GM23338 (cell line): ENCODE data around the gene ARL6. TPM values are rescaled to one million over a fixed set of nuclear protein-coding genes. Genes with fewer than 3 reads are reported as not detected.

Source experiments
- ATAC-seq: fragments of 200-7000 bp; cut with Tn5 transposase; 3 replicates; pipeline ENCODE4 v1.9.1; 2020
- DNase-seq: peaks from one replicate; pipeline ENCODE4 v3.0.0-alpha.2; 2015; ENCODE audit warnings: low spot score
- H2AFZ ChIP-seq: fragments of 200-600 bp; sonication (generic); 2 replicates; pipeline ENCODE4 v1.8.0; 2016; ENCODE audit warnings: antibody characterized with exemption, mild to moderate bottlenecking, moderate library complexity
- H3F3A ChIP-seq: fragments of 200-600 bp; sonication (generic); replicated peaks from 2 replicates; pipeline ENCODE4 v1.8.0; 2017; ENCODE audit warnings: antibody characterized with exemption, mixed run types, low read depth
- H3K27ac ChIP-seq: fragments of 200-600 bp; sonication (generic); 2 replicates; pipeline ENCODE4 v1.6.1; 2016; ENCODE audit warnings: low read depth
- H3K27me3 ChIP-seq: fragments of 200-600 bp; sonication (generic); 2 replicates; pipeline ENCODE4 v1.8.0; 2016; ENCODE audit warnings: mild to moderate bottlenecking, mixed run types, moderate library complexity; ENCODE audit not compliant: insufficient read depth
- H3K36me3 ChIP-seq: fragments of 200-600 bp; sonication (generic); 2 replicates; pipeline ENCODE4 v1.8.0; 2016; ENCODE audit warnings: mild to moderate bottlenecking; ENCODE audit not compliant: insufficient read depth
- H3K4me1 ChIP-seq: fragments of 200-600 bp; sonication (generic); 2 replicates; pipeline ENCODE4 v1.8.0; 2016; ENCODE audit warnings: mild to moderate bottlenecking, moderate library complexity; ENCODE audit not compliant: insufficient read depth
- H3K4me2 ChIP-seq: fragments of 200-600 bp; sonication (generic); 2 replicates; pipeline ENCODE4 v1.7.1; 2017; ENCODE audit warnings: mixed run types
- H3K4me3 ChIP-seq: fragments of 200-600 bp; sonication (generic); 2 replicates; pipeline ENCODE4 v1.6.1; 2016; ENCODE audit warnings: mixed run types
- H3K79me2 ChIP-seq: fragments of 200-600 bp; sonication (generic); replicated peaks from 2 replicates; pipeline ENCODE4 v1.8.0; 2017; ENCODE audit warnings: mild to moderate bottlenecking; ENCODE audit not compliant: insufficient read depth
- H3K9me2 ChIP-seq: fragments of 200-600 bp; sonication (generic); 2 replicates; pipeline ENCODE4 v1.8.0; 2017; ENCODE audit not compliant: insufficient read depth
- H4K20me1 ChIP-seq: fragments of 200-600 bp; sonication (generic); replicated peaks from 2 replicates; pipeline ENCODE4 v1.8.0; 2017; ENCODE audit warnings: mild to moderate bottlenecking; ENCODE audit not compliant: insufficient read depth
- H3K27ac Mint-ChIP-seq: 2 replicates; pipeline ENCODE4 v1.8.0; 2020; ENCODE audit warnings: inconsistent platforms, mild to moderate bottlenecking, moderate library complexity, mixed read lengths
- H3K27me3 Mint-ChIP-seq: 3 replicates; pipeline ENCODE4 v1.8.0; 2022; ENCODE audit warnings: low read depth, mild to moderate bottlenecking, moderate library complexity, mixed read lengths, inconsistent platforms; ENCODE audit not compliant: insufficient read depth, poor library complexity
- H3K36me3 Mint-ChIP-seq: 3 replicates; pipeline ENCODE4 v1.8.0; 2021; ENCODE audit warnings: low read depth, mild to moderate bottlenecking, inconsistent platforms, moderate library complexity, mixed read lengths
- H3K4me1 Mint-ChIP-seq: 3 replicates; pipeline ENCODE4 v1.8.0; 2020; ENCODE audit warnings: mild to moderate bottlenecking, inconsistent platforms, mixed read lengths
- H3K4me3 Mint-ChIP-seq: 3 replicates; pipeline ENCODE4 v1.8.0; 2021; ENCODE audit warnings: moderate library complexity, mild to moderate bottlenecking, inconsistent platforms, mixed read lengths
- H3K9me3 Mint-ChIP-seq: 3 replicates; pipeline ENCODE4 v1.8.0; 2020; ENCODE audit warnings: moderate library complexity, mild to moderate bottlenecking, inconsistent platforms, mixed read lengths
- ETS1 ChIP-seq: IDR thresholded peaks from 2 replicates; pipeline ENCODE4 v1.6.1; 2016; ENCODE audit warnings: antibody characterized with exemption
- EZH2 ChIP-seq: fragments of 200-600 bp; sonication (generic); IDR thresholded peaks from one replicate; pipeline ENCODE4 v1.8.0; 2017; ENCODE audit warnings: antibody characterized with exemption, mild to moderate bottlenecking, low read depth; ENCODE audit not compliant: unreplicated experiment
- JUNB ChIP-seq: IDR thresholded peaks from one replicate; pipeline ENCODE4 v1.6.1; 2016; ENCODE audit warnings: antibody characterized with exemption; ENCODE audit not compliant: unreplicated experiment
- ZNF331 ChIP-seq: fragments of 250-450 bp; sonication (Bioruptor Pico); IDR thresholded peaks from 2 replicates; pipeline ENCODE4 v1.5.0; 2020; ENCODE audit warnings: low read depth, mild to moderate bottlenecking, moderate library complexity
- polyA plus RNA-seq: library from polyadenylated mRNA; unstranded; fragments of >200 nt; fragmentation: Nextera tagmentation; extraction: Ambion mirVana; gene quantifications from 2 replicates; pipeline ENCODE4 v1.2.1, GENCODE V29; 2016
- total RNA-seq: library from RNA; depleted of rRNA; stranded (reverse); fragments of >200 nt; shearing (Covaris generic); gene quantifications from 2 replicates; pipeline ENCODE4 v1.2.3, GENCODE V29; 2014
- TF ChIP-seq, protein P1 (sequence below): fragments of 250-450 bp; sonication (Bioruptor Pico); IDR thresholded peaks from 2 replicates; pipeline ENCODE4 v1.5.0; 2020; ENCODE audit warnings: mild to moderate bottlenecking, moderate library complexity
- TF ChIP-seq, protein P2 (sequence below), 2 experiments: fragments of 200-600 bp in 1 of 2; sonication (generic) in 1 of 2; conservative IDR thresholded peaks; 2 replicates each; pipeline versions ENCODE4 v1.5.1 to v1.6.1; 2016 to 2017; ENCODE audit warnings: antibody characterized with exemption in 2 of 2, low read depth in 2 of 2, mild to moderate bottlenecking in 2 of 2, moderate library complexity in 1 of 2

The ARL6 gene
- total and polyA plus RNA-seq, 2 experiments from 2014 or later = 9.8 to 10.9 TPM

GRCh38 chr3:97778152-97778551, 13.6 kb downstream of the ARL6 start:
- Histone ChIP-seq H3K9me2 (no peaks in the 10 kb centered on the region), H4K20me1 (no peaks in the 10 kb centered on the region), H3K4me2 (no peak overlapping the region), H2AFZ (no peak overlapping the region), H3K79me2 (peaks cover 8% of the 10 kb centered on the region; the same call in 1 of the 2 replicates), H3F3A (no peaks in the 10 kb centered on the region), H3K36me3 (no peaks in the 10 kb centered on the region), H3K4me3 (no peak overlapping the region), H3K27ac (no peak overlapping the region), H3K27me3 (no peaks in the 10 kb centered on the region), H3K4me1 (no peaks in the 10 kb centered on the region)
- DNase-seq (no peak), ATAC-seq (no peak)
- H3K27ac Mint-ChIP-seq = peak overlapping the region; percentile 53; the same call in 1 of the 2 replicates
- peaks cover 11% of the 10 kb centered on the region; the same call in 2 of the 3 replicates for H3K36me3 Mint-ChIP-seq
- H3K4me3 Mint-ChIP-seq = no peak overlapping the region
- no peaks in the 10 kb centered on the region for H3K9me3 Mint-ChIP-seq
- TF ChIP-seq, protein P1, sequence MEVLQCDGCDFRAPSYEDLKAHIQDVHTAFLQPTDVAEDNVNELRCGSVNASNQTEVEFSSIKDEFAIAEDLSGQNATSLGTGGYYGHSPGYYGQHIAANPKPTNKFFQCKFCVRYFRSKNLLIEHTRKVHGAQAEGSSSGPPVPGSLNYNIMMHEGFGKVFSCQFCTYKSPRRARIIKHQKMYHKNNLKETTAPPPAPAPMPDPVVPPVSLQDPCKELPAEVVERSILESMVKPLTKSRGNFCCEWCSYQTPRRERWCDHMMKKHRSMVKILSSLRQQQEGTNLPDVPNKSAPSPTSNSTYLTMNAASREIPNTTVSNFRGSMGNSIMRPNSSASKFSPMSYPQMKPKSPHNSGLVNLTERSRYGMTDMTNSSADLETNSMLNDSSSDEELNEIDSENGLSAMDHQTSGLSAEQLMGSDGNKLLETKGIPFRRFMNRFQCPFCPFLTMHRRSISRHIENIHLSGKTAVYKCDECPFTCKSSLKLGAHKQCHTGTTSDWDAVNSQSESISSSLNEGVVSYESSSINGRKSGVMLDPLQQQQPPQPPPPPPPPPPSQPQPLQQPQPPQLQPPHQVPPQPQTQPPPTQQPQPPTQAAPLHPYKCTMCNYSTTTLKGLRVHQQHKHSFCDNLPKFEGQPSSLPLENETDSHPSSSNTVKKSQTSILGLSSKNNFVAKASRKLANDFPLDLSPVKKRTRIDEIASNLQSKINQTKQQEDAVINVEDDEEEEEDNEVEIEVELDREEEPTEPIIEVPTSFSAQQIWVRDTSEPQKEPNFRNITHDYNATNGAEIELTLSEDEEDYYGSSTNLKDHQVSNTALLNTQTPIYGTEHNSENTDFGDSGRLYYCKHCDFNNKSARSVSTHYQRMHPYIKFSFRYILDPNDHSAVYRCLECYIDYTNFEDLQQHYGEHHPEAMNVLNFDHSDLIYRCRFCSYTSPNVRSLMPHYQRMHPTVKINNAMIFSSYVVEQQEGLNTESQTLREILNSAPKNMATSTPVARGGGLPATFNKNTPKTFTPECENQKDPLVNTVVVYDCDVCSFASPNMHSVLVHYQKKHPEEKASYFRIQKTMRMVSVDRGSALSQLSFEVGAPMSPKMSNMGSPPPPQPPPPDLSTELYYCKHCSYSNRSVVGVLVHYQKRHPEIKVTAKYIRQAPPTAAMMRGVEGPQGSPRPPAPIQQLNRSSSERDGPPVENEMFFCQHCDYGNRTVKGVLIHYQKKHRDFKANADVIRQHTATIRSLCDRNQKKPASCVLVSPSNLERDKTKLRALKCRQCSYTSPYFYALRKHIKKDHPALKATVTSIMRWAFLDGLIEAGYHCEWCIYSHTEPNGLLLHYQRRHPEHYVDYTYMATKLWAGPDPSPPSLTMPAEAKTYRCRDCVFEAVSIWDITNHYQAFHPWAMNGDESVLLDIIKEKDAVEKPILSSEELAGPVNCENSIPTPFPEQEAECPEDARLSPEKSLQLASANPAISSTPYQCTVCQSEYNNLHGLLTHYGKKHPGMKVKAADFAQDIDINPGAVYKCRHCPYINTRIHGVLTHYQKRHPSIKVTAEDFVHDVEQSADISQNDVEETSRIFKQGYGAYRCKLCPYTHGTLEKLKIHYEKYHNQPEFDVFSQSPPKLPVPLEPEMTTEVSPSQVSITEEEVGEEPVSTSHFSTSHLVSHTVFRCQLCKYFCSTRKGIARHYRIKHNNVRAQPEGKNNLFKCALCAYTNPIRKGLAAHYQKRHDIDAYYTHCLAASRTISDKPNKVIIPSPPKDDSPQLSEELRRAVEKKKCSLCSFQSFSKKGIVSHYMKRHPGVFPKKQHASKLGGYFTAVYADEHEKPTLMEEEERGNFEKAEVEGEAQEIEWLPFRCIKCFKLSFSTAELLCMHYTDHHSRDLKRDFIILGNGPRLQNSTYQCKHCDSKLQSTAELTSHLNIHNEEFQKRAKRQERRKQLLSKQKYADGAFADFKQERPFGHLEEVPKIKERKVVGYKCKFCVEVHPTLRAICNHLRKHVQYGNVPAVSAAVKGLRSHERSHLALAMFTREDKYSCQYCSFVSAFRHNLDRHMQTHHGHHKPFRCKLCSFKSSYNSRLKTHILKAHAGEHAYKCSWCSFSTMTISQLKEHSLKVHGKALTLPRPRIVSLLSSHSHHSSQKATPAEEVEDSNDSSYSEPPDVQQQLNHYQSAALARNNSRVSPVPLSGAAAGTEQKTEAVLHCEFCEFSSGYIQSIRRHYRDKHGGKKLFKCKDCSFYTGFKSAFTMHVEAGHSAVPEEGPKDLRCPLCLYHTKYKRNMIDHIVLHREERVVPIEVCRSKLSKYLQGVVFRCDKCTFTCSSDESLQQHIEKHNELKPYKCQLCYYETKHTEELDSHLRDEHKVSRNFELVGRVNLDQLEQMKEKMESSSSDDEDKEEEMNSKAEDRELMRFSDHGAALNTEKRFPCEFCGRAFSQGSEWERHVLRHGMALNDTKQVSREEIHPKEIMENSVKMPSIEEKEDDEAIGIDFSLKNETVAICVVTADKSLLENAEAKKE (CRISPR knock-in tag) = no peak
- no peak for TF ChIP-seq ZNF331 (CRISPR knock-in tag)
- no peak for TF ChIP-seq ETS1
- TF ChIP-seq JUNB = no peak
- H3K4me1 Mint-ChIP-seq = no peaks in the 10 kb centered on the region
- no peaks in the 10 kb centered on the region for H3K27me3 Mint-ChIP-seq

DNA sequence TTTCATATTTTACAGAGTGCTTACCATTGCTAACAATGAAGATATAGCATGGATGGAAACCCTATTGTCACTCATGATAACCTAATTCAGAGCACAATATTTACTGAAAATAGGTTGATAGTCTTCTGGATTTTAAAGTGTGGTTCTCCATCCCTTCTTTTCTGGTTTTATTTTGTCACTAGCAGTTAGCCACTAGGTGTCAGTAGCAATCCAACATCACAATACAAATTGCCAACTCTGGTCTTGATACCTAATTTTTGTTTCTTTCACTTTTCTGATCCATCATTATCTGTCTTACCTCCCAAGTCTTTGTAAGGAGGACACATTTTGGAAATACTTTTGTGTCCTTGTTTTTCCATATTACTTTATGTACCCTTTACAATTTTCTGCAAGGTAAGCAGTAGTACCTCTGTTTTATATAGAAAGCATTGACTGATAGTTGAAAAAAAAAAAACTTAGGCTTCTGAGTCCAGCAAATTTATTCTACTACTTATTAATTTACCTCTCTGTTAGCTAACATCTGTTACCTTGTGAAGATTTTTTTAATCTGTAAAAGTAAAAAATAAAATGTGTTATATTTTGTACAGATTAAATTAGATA, 29.0 kb downstream of the ARL6 start:
- no peaks in the 10 kb centered on the region for H3K36me3 Mint-ChIP-seq
- no peaks in the 10 kb centered on the region for H3K27me3 Mint-ChIP-seq
- no peaks in the 10 kb centered on the region for H3K9me2 ChIP-seq
- peak; percentile 73 for DNase-seq
- H3K79me2 ChIP-seq = no peaks in the 10 kb centered on the region
- no peaks in the 10 kb centered on the region for H3K36me3 ChIP-seq
- ATAC-seq = no peak
- no peaks in the 10 kb centered on the region for H3K9me3 Mint-ChIP-seq
- no peaks in the 10 kb centered on the region for H3K4me1 ChIP-seq
- no peaks in the 10 kb centered on the region for H3K27me3 ChIP-seq
- H3F3A ChIP-seq = no peaks in the 10 kb centered on the region
- H3K27ac ChIP-seq = no peak overlapping the region
- H3K4me3 Mint-ChIP-seq = no peak overlapping the region
- TF ChIP-seq, protein P2, sequence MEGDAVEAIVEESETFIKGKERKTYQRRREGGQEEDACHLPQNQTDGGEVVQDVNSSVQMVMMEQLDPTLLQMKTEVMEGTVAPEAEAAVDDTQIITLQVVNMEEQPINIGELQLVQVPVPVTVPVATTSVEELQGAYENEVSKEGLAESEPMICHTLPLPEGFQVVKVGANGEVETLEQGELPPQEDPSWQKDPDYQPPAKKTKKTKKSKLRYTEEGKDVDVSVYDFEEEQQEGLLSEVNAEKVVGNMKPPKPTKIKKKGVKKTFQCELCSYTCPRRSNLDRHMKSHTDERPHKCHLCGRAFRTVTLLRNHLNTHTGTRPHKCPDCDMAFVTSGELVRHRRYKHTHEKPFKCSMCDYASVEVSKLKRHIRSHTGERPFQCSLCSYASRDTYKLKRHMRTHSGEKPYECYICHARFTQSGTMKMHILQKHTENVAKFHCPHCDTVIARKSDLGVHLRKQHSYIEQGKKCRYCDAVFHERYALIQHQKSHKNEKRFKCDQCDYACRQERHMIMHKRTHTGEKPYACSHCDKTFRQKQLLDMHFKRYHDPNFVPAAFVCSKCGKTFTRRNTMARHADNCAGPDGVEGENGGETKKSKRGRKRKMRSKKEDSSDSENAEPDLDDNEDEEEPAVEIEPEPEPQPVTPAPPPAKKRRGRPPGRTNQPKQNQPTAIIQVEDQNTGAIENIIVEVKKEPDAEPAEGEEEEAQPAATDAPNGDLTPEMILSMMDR (conservative IDR thresholded peaks at IDR 0.05; ENCODE audit: low read depth in 2 of 2) = peak; percentile 79 to 92
- no peak for TF ChIP-seq EZH2
- no peak overlapping the region for H3K27ac Mint-ChIP-seq
- H3K4me3 ChIP-seq = no peak overlapping the region
- H3K4me2 ChIP-seq = no peak overlapping the region
- no peaks in the 10 kb centered on the region for H4K20me1 ChIP-seq
- no peak overlapping the region for H2AFZ ChIP-seq
- H3K4me1 Mint-ChIP-seq = no peaks in the 10 kb centered on the region
